A549 treated with AZD9567 at 1 μM for 4 hours (cell line): ENCODE measurements around the gene MTFR2. TPM values are rescaled to one million over a fixed set of nuclear protein-coding genes. Genes with fewer than 3 reads are reported as not detected.

Experiments used
- total RNA-seq: library from RNA; stranded (reverse); fragments of 200-300 nt; extraction: Qiagen RNA extraction; gene quantifications from 5 replicates; pipeline ENCODE4 v1.2.3, GENCODE V29; 2022; ENCODE audit not compliant: insufficient read depth

MTFR2 gene
- 10.6 to 16.0 TPM (median 12.4 TPM) in 5 replicates for total RNA-seq

DNA sequence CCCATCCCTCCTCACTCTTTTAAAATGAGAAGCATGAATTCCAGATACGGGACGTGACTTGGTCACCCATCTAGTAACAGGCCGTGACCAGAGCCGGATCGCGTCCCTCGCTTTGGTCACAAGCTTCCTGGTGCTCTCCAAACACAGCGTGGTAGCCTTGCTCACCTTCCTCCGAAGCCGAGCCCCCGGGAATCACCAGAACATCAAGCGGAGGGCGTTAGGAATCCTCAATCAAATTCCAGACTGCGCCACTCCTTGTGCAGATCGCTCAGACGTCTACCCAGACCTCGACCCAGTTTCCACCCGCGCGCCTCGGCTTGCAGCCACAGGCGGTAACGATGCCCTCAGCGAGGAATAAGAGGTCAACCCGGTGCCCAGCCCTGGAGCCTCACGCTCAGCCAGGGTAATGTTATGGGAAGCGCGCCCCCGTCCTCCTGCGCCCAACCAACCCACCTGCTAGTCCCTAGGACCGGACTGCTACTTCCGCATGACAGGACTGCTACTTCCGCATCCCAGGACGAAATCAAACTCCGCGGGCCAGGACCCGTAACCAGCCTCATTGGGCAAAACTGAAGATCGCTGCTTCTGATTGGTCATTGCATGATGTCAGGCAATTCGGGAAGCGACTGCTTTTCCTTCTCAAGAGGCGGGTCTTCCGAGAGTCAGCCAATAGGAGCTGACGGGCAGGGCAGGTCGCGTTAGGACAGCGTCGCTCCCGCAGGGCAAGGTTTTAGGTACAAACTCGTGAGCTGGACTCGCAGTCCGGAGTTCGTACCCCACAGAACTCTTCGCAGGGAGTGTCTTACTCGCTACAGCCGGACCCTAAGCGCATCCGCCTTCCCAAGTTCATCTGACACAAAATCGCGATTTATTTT, at the start of gene MTFR2:
Gene MTFR2 (minus strand): TSS at position 501 of the 875 bp plus-strand sequence. CDS start 1,212 bp downstream, outside the sequence.

DNA sequence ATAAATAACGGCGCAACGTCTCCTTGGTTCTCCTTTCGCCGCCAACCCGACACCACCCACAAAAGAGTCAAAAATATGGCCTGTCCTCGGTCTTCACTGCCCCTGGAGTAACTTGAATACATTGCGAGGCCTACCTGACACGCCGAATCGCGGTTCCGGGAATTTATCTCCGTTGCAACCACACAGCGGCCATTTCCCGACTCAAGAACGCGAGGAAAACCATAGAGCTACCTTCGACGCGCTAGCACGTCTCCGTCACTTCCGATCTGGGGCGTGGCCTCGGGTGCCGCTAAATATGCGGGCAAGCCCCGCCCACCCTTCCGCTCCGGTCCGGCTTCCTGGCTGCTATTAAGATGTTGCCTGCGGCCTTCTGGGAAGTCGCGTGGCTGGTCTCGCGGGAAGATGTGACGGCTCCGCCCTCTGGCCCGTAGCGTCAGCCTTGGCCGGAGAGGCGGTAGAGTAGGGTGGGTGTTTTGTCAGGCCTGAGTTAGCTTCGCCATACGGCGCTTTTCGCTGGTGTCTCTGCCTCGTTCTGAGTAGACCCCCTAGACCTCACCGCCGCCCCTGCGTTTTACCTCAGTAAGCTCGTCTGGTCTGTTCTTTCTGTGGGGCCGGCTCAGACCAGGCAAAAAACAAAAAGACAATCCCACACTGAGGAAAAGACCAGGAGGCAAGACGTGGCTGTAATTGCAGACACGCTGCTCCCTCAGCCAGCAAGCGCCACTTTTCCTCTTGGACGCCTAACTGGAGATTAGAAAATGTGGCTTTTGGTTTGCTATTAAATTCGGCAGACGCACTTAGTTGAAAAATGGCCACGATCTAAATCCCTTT, 39.7 kb upstream of the MTFR2 start, which contains the start of gene BCLAF1:
Gene BCLAF1 (minus strand): TSS at position 268 of the 831 bp plus-strand sequence. CDS start 9,980 bp downstream, outside the sequence.

Other genes starting within 250 kb of the MTFR2 start
- 55.3 to 86.4 TPM (median 69.8 TPM) in 5 replicates for gene BCLAF1, start 39.5 kb upstream of the MTFR2 start, total RNA-seq